Measurements from ENCODE around the gene FSTL5.
A peak's percentile ranks its signal among the peaks of the same experiment; 100 is the strongest.

Gene FSTL5

GRCh38 chr4:162102713-162103112, 61.1 kb downstream of the FSTL5 start:
- DNase-seq, result no peak

- DNase-seq, result no peak
Measured at GRCh38 chr4:162101337-162101736, 62.5 kb downstream of the FSTL5 start.

- no peak for DNase-seq
Measured at GRCh38 chr4:162075726-162076125, 88.1 kb downstream of the FSTL5 start.

GRCh38 chr4:162061214-162061613, 102.6 kb downstream of the FSTL5 start:
- no peak for DNase-seq

GRCh38 chr4:162059656-162060055, 104.1 kb downstream of the FSTL5 start:
- no peak for DNase-seq

- DNase-seq, result no peak
Measured at GRCh38 chr4:162056990-162057389, 106.8 kb downstream of the FSTL5 start.

- DNase-seq, result no peak
Measured at GRCh38 chr4:162046135-162046534, 117.7 kb downstream of the FSTL5 start.

- no peak for DNase-seq
Measured at GRCh38 chr4:162038112-162038511, 125.7 kb downstream of the FSTL5 start.

- DNase-seq, result no peak
Measured at GRCh38 chr4:162017863-162018262, 145.9 kb downstream of the FSTL5 start.

- no peak for DNase-seq
Measured at GRCh38 chr4:162016991-162017390, 146.8 kb downstream of the FSTL5 start.

GRCh38 chr4:162016219-162016618, 147.6 kb downstream of the FSTL5 start:
- no peak for DNase-seq

GRCh38 chr4:162015090-162015489, 148.7 kb downstream of the FSTL5 start:
- peak; percentile 8 to 32 for DNase-seq

GRCh38 chr4:162011089-162011488, 152.7 kb downstream of the FSTL5 start:
- DNase-seq, result no peak

- DNase-seq, result no peak
Measured at GRCh38 chr4:162010362-162010761, 153.4 kb downstream of the FSTL5 start.

- no peak for DNase-seq
Measured at GRCh38 chr4:161992317-161992716, 171.5 kb downstream of the FSTL5 start.

- DNase-seq, result no peak
Measured at GRCh38 chr4:161991811-161992210, 172.0 kb downstream of the FSTL5 start.

- DNase-seq, result no peak
Measured at GRCh38 chr4:161990721-161991120, 173.1 kb downstream of the FSTL5 start.

- DNase-seq, result no peak
Measured at GRCh38 chr4:161988946-161989345, 174.9 kb downstream of the FSTL5 start.

GRCh38 chr4:161987611-161988010, 176.2 kb downstream of the FSTL5 start:
- no peak for DNase-seq

GRCh38 chr4:161952382-161952781, 211.4 kb downstream of the FSTL5 start:
- DNase-seq, result no peak

- DNase-seq, result no peak
Measured at GRCh38 chr4:161949946-161950725, 213.7 kb downstream of the FSTL5 start.

- no peak for DNase-seq
Measured at GRCh38 chr4:161948026-161948770, 215.6 kb downstream of the FSTL5 start.

- no peak for DNase-seq
Measured at GRCh38 chr4:161937596-161937995, 226.2 kb downstream of the FSTL5 start.
